Calu3 (cell line): ENCODE data around the gene HAGHL. TPM values are rescaled to one million over a fixed set of nuclear protein-coding genes. Genes with fewer than 3 reads are reported as not detected.

Experiments
- BruUV-seq: library from RNA; stranded (reverse); fragments of 400-500 nt; replicated peaks from 2 replicates; lab custom pipeline; 2021; lab: Mats Ljungman, UMichigan
- CTCF ChIA-PET: fragments of 300-600 bp; sonication (Branson Sonifier 250); formaldehyde crosslinking; loops from one replicate; lab custom pipeline; 2022; ENCODE audit warnings: antibody characterized with exemption; lab: Charles Lee
- DNase-seq: peaks from one replicate; pipeline ENCODE4 v3.0.0; 2022
- H3K27ac Mint-ChIP-seq: one replicate; pipeline ENCODE4 v1.8.0; 2022; ENCODE audit warnings: mixed read lengths; ENCODE audit not compliant: unreplicated experiment
- H3K27me3 Mint-ChIP-seq: one replicate; pipeline ENCODE4 v1.8.0; 2022; ENCODE audit warnings: mixed read lengths; ENCODE audit not compliant: unreplicated experiment
- H3K36me3 Mint-ChIP-seq: one replicate; pipeline ENCODE4 v1.8.0; 2022; ENCODE audit warnings: mild to moderate bottlenecking, moderate library complexity, mixed read lengths; ENCODE audit not compliant: insufficient read depth, unreplicated experiment
- H3K4me1 Mint-ChIP-seq: one replicate; pipeline ENCODE4 v1.8.0; 2022; ENCODE audit warnings: mild to moderate bottlenecking, low read depth, mixed read lengths; ENCODE audit not compliant: unreplicated experiment
- H3K4me3 Mint-ChIP-seq: one replicate; pipeline ENCODE4 v1.8.0; 2022; ENCODE audit warnings: mild to moderate bottlenecking, low read depth, moderate library complexity, mixed read lengths; ENCODE audit not compliant: unreplicated experiment
- H3K9me3 Mint-ChIP-seq: one replicate; pipeline ENCODE4 v1.8.0; 2022; ENCODE audit warnings: low read depth, mixed read lengths; ENCODE audit not compliant: unreplicated experiment
- CTCF ChIP-seq: fragments of 200-600 bp; IDR thresholded peaks from one replicate; pipeline ENCODE4 v1.8.0; 2022; ENCODE audit warnings: antibody characterized with exemption; ENCODE audit not compliant: unreplicated experiment
- intact Hi-C: fragments of 100-400 bp; cut with micrococcal nuclease; formaldehyde crosslinking; loops from one replicate; pipeline ENCODE4 v1.10.0; 2022; ENCODE audit not compliant: unreplicated experiment
- total RNA-seq: library from RNA; stranded (reverse); gene quantifications from 2 replicates; pipeline ENCODE4 v1.2.3, GENCODE V29; 2022

The HAGHL gene
- total RNA-seq, 1 experiment from 2014 or later, result 11.7 TPM

GRCh38 chr16:728890-729744 is 2.2 kb downstream of the HAGHL start:
- no TSS peak for BruUV-seq
- no peak for TF ChIP-seq CTCF
- H3K4me1 Mint-ChIP-seq, result no peaks in the 10 kb centered on the region
- peaks cover 59% of the 10 kb centered on the region for H3K36me3 Mint-ChIP-seq
- intact Hi-C loops, result no loop called here
- DNase-seq, result no peak
- peak overlapping the region; percentile 74 for H3K4me3 Mint-ChIP-seq
- H3K27ac Mint-ChIP-seq, result no peak overlapping the region
- CTCF ChIA-PET, result no interaction called here
- no peaks in the 10 kb centered on the region for H3K9me3 Mint-ChIP-seq
- no peaks in the 10 kb centered on the region for H3K27me3 Mint-ChIP-seq

- intact Hi-C loops, result no loop called here
- H3K4me1 Mint-ChIP-seq, result no peaks in the 10 kb centered on the region
- CTCF ChIA-PET, result interaction anchor here (0.6 kb wide), 1 partner anchor 24 kb away, joined by 5 read pairs; no protein-coding TSS in a partner anchor
Observed at GRCh38 chr16:729768-730665, 3.1 kb downstream of the HAGHL start.

GRCh38 chr16:730666-731509 is 4.0 kb downstream of the HAGHL start:
- no peak overlapping the region for H3K27ac Mint-ChIP-seq
- CTCF ChIA-PET, result interaction anchor here (0.6 to 1.2 kb wide), 2 partner anchors 10 to 23 kb away, joined by 3 to 5 read pairs; partner anchors contain the start of gene CIAO3
- no peak overlapping the region for H3K4me3 Mint-ChIP-seq
- DNase-seq, result no peak
- no peaks in the 10 kb centered on the region for H3K9me3 Mint-ChIP-seq
- no peaks in the 10 kb centered on the region for H3K4me1 Mint-ChIP-seq
- no peaks in the 10 kb centered on the region for H3K27me3 Mint-ChIP-seq
- intact Hi-C loops, result no loop called here
- no peak for TF ChIP-seq CTCF
- peaks cover 59% of the 10 kb centered on the region for H3K36me3 Mint-ChIP-seq
- BruUV-seq, result no TSS peak

More at GRCh38 chr16:729768-730665, 3.1 kb downstream of the HAGHL start:
- TF ChIP-seq CTCF, result no peak
- no peaks in the 10 kb centered on the region for H3K9me3 Mint-ChIP-seq
- BruUV-seq, result no TSS peak
- H3K4me3 Mint-ChIP-seq, result no peak overlapping the region
- H3K36me3 Mint-ChIP-seq, result peaks cover 62% of the 10 kb centered on the region
- no peak for DNase-seq
- no peak overlapping the region for H3K27ac Mint-ChIP-seq
- no peaks in the 10 kb centered on the region for H3K27me3 Mint-ChIP-seq

GRCh38 chr16:732332-732731 is 5.4 kb downstream of the HAGHL start:
- no peaks in the 10 kb centered on the region for H3K4me1 Mint-ChIP-seq
- H3K36me3 Mint-ChIP-seq, result peaks cover 59% of the 10 kb centered on the region
- H3K27ac Mint-ChIP-seq, result no peak overlapping the region
- no TSS peak for BruUV-seq
- H3K27me3 Mint-ChIP-seq, result no peaks in the 10 kb centered on the region
- no peak for TF ChIP-seq CTCF
- CTCF ChIA-PET, result interaction anchor here (0.7 to 1.2 kb wide), 2 partner anchors 9 to 52 kb away, joined by 3 read pairs; partner anchors contain the start of gene CIAO3
- no peaks in the 10 kb centered on the region for H3K9me3 Mint-ChIP-seq
- intact Hi-C loops, result no loop called here
- no peak overlapping the region for H3K4me3 Mint-ChIP-seq
- no peak for DNase-seq
